Thyroid gland (tissue), 4 donors: ENCODE data around the gene ZFAND3. TPM values are rescaled to one million over a fixed set of nuclear protein-coding genes. Genes with fewer than 3 reads are reported as not detected.

Experiments used
- DNase-seq, 2 donors: peaks; one replicate each; pipeline ENCODE4 v3.0.0-alpha.2; 2019
- H3K27ac ChIP-seq, 3 donors: fragments of 200-600 bp; sonication (generic); 1 replicate in 2 of 3; 2 replicates in 1 of 3; pipeline ENCODE4 v1.5.1; 2016 to 2019; ENCODE audit warnings: mild to moderate bottlenecking in 1 of 3, moderate library complexity in 1 of 3
- H3K27me3 ChIP-seq: fragments of 200-600 bp; sonication (generic); one replicate; pipeline ENCODE4 v1.5.1; 2019
- H3K36me3 ChIP-seq, 2 donors: fragments of 200-600 bp; sonication (generic); one replicate each; pipeline ENCODE4 v1.5.1; 2016 to 2019
- H3K4me1 ChIP-seq, 2 donors: fragments of 200-600 bp; sonication (generic); one replicate each; pipeline ENCODE4 v1.5.1; 2017 to 2019
- H3K4me3 ChIP-seq, 3 donors: fragments of 200-600 bp; sonication (generic); replicated peaks in 1 of 3; 1 replicate in 2 of 3; 2 replicates in 1 of 3; pipeline ENCODE4 v1.5.1; 2016; ENCODE audit warnings: mild to moderate bottlenecking in 1 of 3
- H3K9me3 ChIP-seq: fragments of 200-600 bp; sonication (generic); one replicate; pipeline ENCODE4 v1.5.1; 2017
- CTCF ChIP-seq, 6 experiments: fragments of 200-600 bp in 3 of 6; fragments of 450-650 bp in 3 of 6; sonication (generic) in 3 of 6; IDR thresholded peaks; one replicate each; pipeline ENCODE4 v1.5.1; 2016 to 2019; ENCODE audit warnings: antibody characterized with exemption in 6 of 6, mild to moderate bottlenecking in 2 of 6, inconsistent platforms in 1 of 6, moderate library complexity in 1 of 6
- POLR2A ChIP-seq, 2 donors: fragments of 450-650 bp; IDR thresholded peaks; one replicate each; pipeline ENCODE4 v1.6.1; 2017; ENCODE audit warnings: antibody characterized with exemption in 2 of 2, mild to moderate bottlenecking in 2 of 2, moderate library complexity in 1 of 2
- WGBS, 2 donors: methylation state at CpG; one replicate each; pipeline ENCODE4 v1.1.5; 2017; 5-methylcytosine and 5-hydroxymethylcytosine counted together
- intact Hi-C: fragments of 100-400 bp; cut with DNase I; formaldehyde crosslinking; loops from one replicate; pipeline ENCODE4 v1.15.1; 2023
- total RNA-seq, 4 donors: library from RNA; depleted of rRNA; stranded (reverse); fragments of >200 nt; gene quantifications; one replicate each; pipeline ENCODE4 v1.2.3, GENCODE V29; 2016

The ZFAND3 gene
- total RNA-seq, 4 donors from 2014 or later: 41.3 to 57.7 (median 55.9) TPM

DNA sequence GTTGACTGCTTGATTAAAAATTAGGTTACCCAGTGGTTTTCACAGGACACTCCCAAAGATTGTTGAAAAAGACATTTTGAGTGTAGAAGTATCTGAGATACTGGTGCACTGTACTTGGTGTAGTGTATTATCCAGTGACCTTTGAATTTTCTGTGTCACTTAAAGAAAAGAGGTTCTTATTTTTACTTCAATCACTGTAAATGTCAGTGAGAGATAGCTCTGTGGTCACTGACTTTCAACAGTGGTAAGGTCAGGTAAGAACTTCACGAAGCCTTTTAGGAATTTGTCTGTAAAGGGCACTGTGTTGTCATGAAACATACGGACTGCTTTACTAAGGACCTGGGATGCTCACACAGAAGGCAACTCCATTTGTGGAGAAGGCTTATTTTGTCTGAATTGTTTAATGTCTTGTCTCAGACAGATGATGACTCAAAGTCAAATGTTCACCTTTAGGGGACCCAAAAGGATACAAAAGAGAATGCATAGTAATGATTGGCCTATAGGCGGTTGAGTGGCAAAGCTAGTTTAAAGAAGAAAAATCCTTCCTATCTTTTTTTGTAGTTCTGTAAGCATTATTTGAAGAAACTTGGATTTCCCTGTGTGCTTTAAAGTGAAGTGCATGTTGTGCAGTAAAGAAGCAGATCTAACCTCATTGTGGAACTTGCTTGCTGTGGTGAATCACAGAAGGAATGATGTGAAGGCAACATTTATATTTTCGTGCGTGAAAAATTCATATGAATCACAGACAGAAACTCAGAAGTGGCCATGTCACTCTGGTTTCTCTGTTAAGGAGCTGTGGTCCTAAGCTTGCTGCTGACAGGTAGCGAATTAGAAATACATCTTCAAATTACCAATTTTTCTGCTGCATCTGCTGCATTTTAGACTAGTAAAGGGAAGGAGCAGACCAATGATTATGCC, 47.3 kb downstream of the ZFAND3 start:
- Histone ChIP-seq H3K4me3 (no peak overlapping the region), H3K36me3 (no peaks in the 10 kb centered on the region), H3K4me1 (peaks cover 22 to 37% of the 10 kb centered on the region in 2 donors), H3K27me3 (no peaks in the 10 kb centered on the region), H3K27ac (no peak overlapping the region), H3K9me3 (no peaks in the 10 kb centered on the region)
- intact Hi-C loops: no loop called here
- TF ChIP-seq CTCF (IDR thresholded peaks at IDR 0.05): no peak
- TF ChIP-seq POLR2A (IDR thresholded peaks at IDR 0.05): no peak
- 84 to 91% methylated on average over 6 of the region's 6 CpGs for WGBS, 2 donors
- no peak for DNase-seq

GRCh38 chr6:37867756-37868446, 48.4 kb downstream of the ZFAND3 start:
- intact Hi-C loops: no loop called here
- Histone ChIP-seq H3K27me3 (no peaks in the 10 kb centered on the region), H3K9me3 (no peaks in the 10 kb centered on the region), H3K27ac (no peak overlapping the region), H3K36me3 (no peaks in the 10 kb centered on the region), H3K4me1 (peaks cover 13 to 28% of the 10 kb centered on the region in 2 donors), H3K4me3 (no peak overlapping the region)
- 70 to 80% methylated on average over 1 of the region's 1 CpG for WGBS, 2 donors
- TF ChIP-seq POLR2A (IDR thresholded peaks at IDR 0.05) (no peak), CTCF (IDR thresholded peaks at IDR 0.05) (no peak)
- no peak for DNase-seq

GRCh38 chr6:37868447-37868825, 48.9 kb downstream of the ZFAND3 start:
- H3K36me3 ChIP-seq: no peaks in the 10 kb centered on the region
- intact Hi-C loops: no loop called here
- TF ChIP-seq CTCF (IDR thresholded peaks at IDR 0.05) (no peak), POLR2A (IDR thresholded peaks at IDR 0.05) (no peak)
- H3K4me1 ChIP-seq: peaks cover 8 to 26% of the 10 kb centered on the region in 2 donors
- H3K4me3 ChIP-seq: no peak overlapping the region
- no peaks in the 10 kb centered on the region for H3K9me3 ChIP-seq
- no peak for DNase-seq
- H3K27me3 ChIP-seq: no peaks in the 10 kb centered on the region
- WGBS, 2 donors: 67 to 71% methylated on average over 4 of the region's 4 CpGs
- H3K27ac ChIP-seq: no peak overlapping the region

DNA sequence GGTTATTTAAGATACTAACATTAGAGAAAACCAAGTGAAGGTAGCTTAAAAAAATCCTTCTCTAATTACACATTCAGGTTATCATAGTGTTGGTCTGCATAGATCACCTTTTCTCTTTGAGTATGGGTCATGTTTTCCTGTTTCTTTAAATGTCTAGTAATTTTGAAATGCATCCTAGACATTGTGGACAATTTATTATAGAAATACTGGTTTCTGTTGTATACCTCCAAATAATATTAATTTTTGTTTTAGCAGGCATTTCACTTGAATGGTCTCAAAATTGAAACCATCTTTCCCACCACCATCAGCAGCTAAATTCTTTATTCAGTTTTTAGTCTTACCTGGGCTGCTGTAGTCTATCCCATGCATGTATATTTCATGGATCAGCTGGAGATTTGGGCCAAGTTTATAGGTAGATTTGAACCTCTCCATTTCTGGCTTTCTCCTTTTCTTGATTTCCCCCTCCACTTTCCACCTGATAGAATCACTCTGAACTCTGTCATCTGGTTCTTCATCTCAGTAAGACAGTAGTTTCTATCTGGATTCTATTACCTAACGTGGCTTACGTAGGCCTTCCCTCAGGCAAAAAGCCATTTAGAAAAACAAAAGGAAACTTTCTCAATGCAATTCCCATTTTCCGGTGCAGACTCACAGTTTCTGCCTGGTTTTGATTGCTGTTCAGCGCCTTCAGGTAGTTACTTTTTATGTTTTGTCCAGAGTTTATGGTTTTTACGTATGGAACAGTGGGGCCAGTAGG, 52.3 kb downstream of the ZFAND3 start:
- intact Hi-C loops: no loop called here
- H3K27me3 ChIP-seq: no peaks in the 10 kb centered on the region
- no peaks in the 10 kb centered on the region for H3K9me3 ChIP-seq
- H3K4me1 ChIP-seq: peaks cover 12 to 21% of the 10 kb centered on the region in 2 donors
- WGBS, 2 donors: 94 to 95% methylated on average over 5 of the region's 5 CpGs
- TF ChIP-seq CTCF (IDR thresholded peaks at IDR 0.05): no peak
- no peak for TF ChIP-seq POLR2A (IDR thresholded peaks at IDR 0.05)
- DNase-seq: no peak
- no peaks in the 10 kb centered on the region for H3K36me3 ChIP-seq
- no peak overlapping the region for H3K4me3 ChIP-seq
- H3K27ac ChIP-seq: no peak overlapping the region
